Keratinocyte (primary cell): Measurements from ENCODE around the gene AHCY. TPM values are rescaled to one million over a fixed set of nuclear protein-coding genes. Genes with fewer than 3 reads are reported as not detected.
"Not testable (repeated sequence)": the region's sequence is repeated elsewhere in the genome, so short reads cannot be mapped to it uniquely, and the experiment has no call there.

ENCODE experiments used
- DNase-seq: peaks from one replicate; pipeline ENCODE4 v3.0.0-alpha.2; 2011; ENCODE audit warnings: low read depth, missing footprints, low spot score
- FAIRE-seq: peaks from 2 replicates; lab custom pipeline; 2011; peaks lifted over from hg19 to GRCh38; lab: Jason Lieb, UNC
- H2AFZ ChIP-seq: 2 replicates; pipeline ENCODE4 v1.6.0; 2012; ENCODE audit warnings: low read length, control low read depth, inconsistent platforms; ENCODE audit not compliant: control insufficient read depth
- H3K27ac ChIP-seq: 2 replicates; pipeline ENCODE4 v1.5.1; 2011; ENCODE audit warnings: low read length; ENCODE audit not compliant: control insufficient read depth, insufficient read depth
- H3K27me3 ChIP-seq: 3 replicates; pipeline ENCODE4 v1.6.0; 2011; ENCODE audit warnings: low read length; ENCODE audit not compliant: control insufficient read depth, insufficient read depth; ENCODE audit errors: extremely low read depth
- H3K36me3 ChIP-seq, 2 experiments: 2 replicates in 1 of 2; 3 replicates in 1 of 2; pipeline ENCODE4 v1.5.1; 2011; ENCODE audit warnings: low read length in 2 of 2, mild to moderate bottlenecking in 1 of 2; ENCODE audit not compliant: control insufficient read depth in 2 of 2, insufficient read depth in 2 of 2; ENCODE audit errors: extremely low read depth in 1 of 2
- H3K4me1 ChIP-seq: 3 replicates; pipeline ENCODE4 v1.5.1; 2011; ENCODE audit warnings: low read length; ENCODE audit not compliant: control insufficient read depth, insufficient read depth; ENCODE audit errors: extremely low read depth
- H3K4me2 ChIP-seq: 3 replicates; pipeline ENCODE4 v1.6.0; 2011; ENCODE audit warnings: low read depth, low read length; ENCODE audit not compliant: control insufficient read depth, insufficient read depth; ENCODE audit errors: extremely low read depth
- H3K4me3 ChIP-seq, 3 experiments: fragments of 200-600 bp in 1 of 3; sonication (generic) in 1 of 3; 2 replicates in 2 of 3; 3 replicates in 1 of 3; pipeline ENCODE4 v1.5.1; 2011 to 2016; ENCODE audit warnings: low read length in 3 of 3, mild to moderate bottlenecking in 3 of 3, control low read depth in 2 of 3, inconsistent platforms in 1 of 3, low read depth in 1 of 3, mixed read lengths in 1 of 3, mixed run types in 1 of 3, moderate library complexity in 1 of 3; ENCODE audit not compliant: control insufficient read depth in 2 of 3, insufficient read depth in 2 of 3; ENCODE audit errors: extremely low read depth in 1 of 3
- H3K79me2 ChIP-seq: 2 replicates; pipeline ENCODE4 v1.6.0; 2012; ENCODE audit warnings: low read length; ENCODE audit not compliant: control insufficient read depth, insufficient read depth
- H3K9ac ChIP-seq: 3 replicates; pipeline ENCODE4 v1.6.0; 2011; ENCODE audit warnings: low read length; ENCODE audit not compliant: control insufficient read depth, insufficient read depth; ENCODE audit errors: extremely low read depth
- H3K9me1 ChIP-seq: 3 replicates; pipeline ENCODE4 v1.6.0; 2011; ENCODE audit warnings: low read length; ENCODE audit not compliant: control insufficient read depth, insufficient read depth; ENCODE audit errors: extremely low read depth
- H3K9me3 ChIP-seq: 2 replicates; pipeline ENCODE4 v1.5.1; 2012; ENCODE audit warnings: low read depth, low read length; ENCODE audit not compliant: control insufficient read depth
- H4K20me1 ChIP-seq: 3 replicates; pipeline ENCODE4 v1.6.0; 2011; ENCODE audit warnings: low read length; ENCODE audit not compliant: control insufficient read depth, insufficient read depth; ENCODE audit errors: extremely low read depth
- EZH2 ChIP-seq: IDR thresholded peaks from one replicate; pipeline ENCODE4 v1.6.1; 2012; ENCODE audit warnings: inconsistent platforms, mild to moderate bottlenecking, low read length, moderate library complexity
- dilution Hi-C: fragments of 300-500 bp; cut with MboI; formaldehyde crosslinking; loops from one replicate; pipeline ENCODE4 v1.7.0; 2020; ENCODE audit warnings: low sequenced_read_pairs; ENCODE audit not compliant: extremely low pct_ligation_motif_present
- polyA plus RNA-seq, 5 experiments: library from polyadenylated mRNA; depleted of rRNA in 3 of 5; stranded (reverse) in 3 of 5; stranded (forward) in 1 of 5; unstranded in 1 of 5; fragments of >200 nt; gene quantifications; 1 replicate in 1 of 5; 2 replicates in 3 of 5; 3 replicates in 1 of 5; pipeline versions ENCODE4 v1.2.1 to v1.2.3, GENCODE V29; 2011 to 2012; ENCODE audit warnings: missing spikeins in 2 of 5, low read depth in 1 of 5, low replicate concordance in 1 of 5
- TF ChIP-seq, protein P1 (sequence below), 3 experiments: IDR thresholded peaks in 1 of 3; conservative IDR thresholded peaks in 1 of 3; optimal IDR thresholded peaks in 1 of 3; 2 replicates in 2 of 3; 3 replicates in 1 of 3; pipeline versions ENCODE3 to v1.5.1; 2011; ENCODE audit warnings: low read length in 3 of 3, mild to moderate bottlenecking in 3 of 3, moderate library complexity in 2 of 3, control low read depth in 1 of 3, inconsistent platforms in 1 of 3; ENCODE audit not compliant: insufficient read depth in 2 of 3; ENCODE audit errors: extremely low read depth in 1 of 3

AHCY gene
- polyA plus RNA-seq, 1 donor (not counting 4 experiments of a cell fraction or from before 2014, with no cell fraction given), result 320 TPM

DNA sequence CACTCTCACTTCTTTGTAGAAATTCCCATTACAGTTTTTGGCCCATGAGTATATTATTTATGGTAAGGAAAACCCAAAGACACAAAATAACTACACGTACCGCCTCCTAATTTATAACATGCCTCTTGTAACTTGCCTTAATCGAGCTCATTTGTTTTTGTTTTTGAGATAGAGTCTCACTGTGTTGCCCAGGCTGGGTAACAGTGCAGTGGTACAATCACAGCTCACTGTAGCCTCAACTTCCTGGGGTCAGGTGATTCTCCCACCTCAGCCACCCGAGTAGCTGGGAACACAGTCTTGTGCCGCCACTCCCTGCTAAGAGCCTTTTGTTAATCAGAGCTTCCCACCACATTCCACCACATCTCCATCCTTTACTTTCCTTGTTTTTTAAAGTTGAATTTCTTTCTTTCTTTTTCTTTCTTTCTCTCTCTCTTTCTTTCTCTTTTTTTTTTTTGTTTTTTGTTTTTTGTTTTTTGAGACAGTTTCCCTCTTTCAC lies 46.5 kb downstream of the AHCY start:
- DNase-seq (no peak), FAIRE-seq (no peak)
- no peaks in the 10 kb centered on the region for H4K20me1 ChIP-seq
- H3K9ac ChIP-seq, result no peak overlapping the region
- TF ChIP-seq EZH2, result no peak
- TF ChIP-seq, protein P1, sequence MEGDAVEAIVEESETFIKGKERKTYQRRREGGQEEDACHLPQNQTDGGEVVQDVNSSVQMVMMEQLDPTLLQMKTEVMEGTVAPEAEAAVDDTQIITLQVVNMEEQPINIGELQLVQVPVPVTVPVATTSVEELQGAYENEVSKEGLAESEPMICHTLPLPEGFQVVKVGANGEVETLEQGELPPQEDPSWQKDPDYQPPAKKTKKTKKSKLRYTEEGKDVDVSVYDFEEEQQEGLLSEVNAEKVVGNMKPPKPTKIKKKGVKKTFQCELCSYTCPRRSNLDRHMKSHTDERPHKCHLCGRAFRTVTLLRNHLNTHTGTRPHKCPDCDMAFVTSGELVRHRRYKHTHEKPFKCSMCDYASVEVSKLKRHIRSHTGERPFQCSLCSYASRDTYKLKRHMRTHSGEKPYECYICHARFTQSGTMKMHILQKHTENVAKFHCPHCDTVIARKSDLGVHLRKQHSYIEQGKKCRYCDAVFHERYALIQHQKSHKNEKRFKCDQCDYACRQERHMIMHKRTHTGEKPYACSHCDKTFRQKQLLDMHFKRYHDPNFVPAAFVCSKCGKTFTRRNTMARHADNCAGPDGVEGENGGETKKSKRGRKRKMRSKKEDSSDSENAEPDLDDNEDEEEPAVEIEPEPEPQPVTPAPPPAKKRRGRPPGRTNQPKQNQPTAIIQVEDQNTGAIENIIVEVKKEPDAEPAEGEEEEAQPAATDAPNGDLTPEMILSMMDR (optimal IDR thresholded peaks at IDR 0.05 in 1 of 3, IDR thresholded peaks at IDR 0.05 in 1 of 3, conservative IDR thresholded peaks at IDR 0.05 in 1 of 3; ENCODE audit: extremely low read depth in 1 of 3, insufficient read depth in 2 of 3, low read length in 3 of 3), result no peak
- H3K4me2 ChIP-seq, result no peak overlapping the region
- dilution Hi-C loops, result no loop called here
- H3K4me1 ChIP-seq, result no peaks in the 10 kb centered on the region
- H2AFZ ChIP-seq, result no peak overlapping the region
- no peaks in the 10 kb centered on the region for H3K36me3 ChIP-seq
- H3K4me3 ChIP-seq, result no peak overlapping the region
- H3K79me2 ChIP-seq, result no peaks in the 10 kb centered on the region
- no peaks in the 10 kb centered on the region for H3K9me3 ChIP-seq
- no peaks in the 10 kb centered on the region for H3K9me1 ChIP-seq
- H3K27ac ChIP-seq, result no peak overlapping the region
- no peaks in the 10 kb centered on the region for H3K27me3 ChIP-seq

DNA sequence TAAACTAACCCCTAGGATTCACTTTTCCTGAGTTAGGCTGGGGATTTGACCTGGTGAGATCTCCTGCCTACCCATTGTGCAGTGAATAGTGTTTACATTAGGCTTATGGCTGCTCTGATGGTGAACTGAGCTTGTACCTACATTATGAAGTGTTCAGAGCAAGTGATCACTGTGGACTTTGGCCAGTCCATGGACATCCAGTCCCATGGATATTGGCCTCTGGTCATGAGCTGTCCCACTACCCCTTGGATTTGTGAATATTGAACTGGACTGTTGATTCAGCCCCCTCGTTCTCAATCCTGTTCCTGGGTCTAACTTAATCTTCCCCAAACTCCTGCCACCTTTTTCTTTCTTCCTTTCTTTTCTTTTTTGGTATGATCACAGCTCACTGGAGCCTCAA lies 48.2 kb downstream of the AHCY start:
- H3K4me1 ChIP-seq, result no peaks in the 10 kb centered on the region
- H3K4me3 ChIP-seq, result no peak overlapping the region
- FAIRE-seq (no peak), DNase-seq (no peak)
- no peak overlapping the region for H2AFZ ChIP-seq
- H3K9ac ChIP-seq, result no peak overlapping the region
- H3K27me3 ChIP-seq, result no peaks in the 10 kb centered on the region
- H3K27ac ChIP-seq, result no peak overlapping the region
- H3K9me3 ChIP-seq, result no peaks in the 10 kb centered on the region
- no peaks in the 10 kb centered on the region for H3K79me2 ChIP-seq
- TF ChIP-seq, protein P1 (optimal IDR thresholded peaks at IDR 0.05 in 1 of 3, IDR thresholded peaks at IDR 0.05 in 1 of 3, conservative IDR thresholded peaks at IDR 0.05 in 1 of 3; ENCODE audit: extremely low read depth in 1 of 3, insufficient read depth in 2 of 3, low read length in 3 of 3), result no peak
- TF ChIP-seq EZH2, result no peak
- H3K9me1 ChIP-seq, result no peaks in the 10 kb centered on the region
- H4K20me1 ChIP-seq, result no peaks in the 10 kb centered on the region
- dilution Hi-C loops, result no loop called here
- no peak overlapping the region for H3K4me2 ChIP-seq
- H3K36me3 ChIP-seq, result no peaks in the 10 kb centered on the region

DNA sequence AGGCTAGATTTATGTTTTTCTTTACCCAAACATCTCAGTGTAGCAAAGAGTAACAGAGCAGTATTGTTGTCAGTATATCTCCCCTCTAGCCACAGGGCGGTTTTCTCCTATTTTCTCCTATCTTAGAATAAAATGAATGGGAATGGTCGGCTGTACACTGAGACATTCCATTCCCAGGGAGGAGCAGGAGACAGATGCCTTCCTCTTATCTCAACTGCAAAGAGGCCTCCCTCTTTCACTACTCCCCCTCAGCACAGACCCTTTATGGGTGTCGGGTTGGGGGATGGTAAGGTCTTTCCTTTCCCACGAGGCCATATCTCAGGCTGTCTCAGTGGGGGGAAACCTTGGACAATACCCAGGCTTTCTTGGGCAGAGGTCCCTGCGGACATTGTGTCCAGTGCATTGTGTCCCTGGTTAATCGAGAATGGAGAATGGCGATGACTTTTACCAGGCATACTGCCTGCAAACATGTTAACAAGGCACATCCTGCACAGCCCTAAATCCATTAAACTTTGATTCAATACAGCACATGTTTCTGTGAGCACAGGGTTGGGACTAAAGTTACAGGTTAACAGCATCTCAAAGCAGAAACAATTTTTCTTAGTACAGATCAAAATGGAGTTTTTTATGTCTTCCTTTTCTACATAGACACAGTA lies 50.6 kb downstream of the AHCY start:
- H4K20me1 ChIP-seq, H3K9me1 ChIP-seq, H2AFZ ChIP-seq, H3K27ac ChIP-seq, FAIRE-seq, H3K9ac ChIP-seq, H3K4me2 ChIP-seq, H3K4me3 ChIP-seq, H3K79me2 ChIP-seq, DNase-seq, H3K4me1 ChIP-seq, H3K27me3 ChIP-seq, dilution Hi-C loops, H3K9me3 ChIP-seq, H3K36me3 ChIP-seq: not testable (repeated sequence)
